HG03103 (cell line): ENCODE results near the gene HOXA5.

Source experiments
- ATAC-seq: cut with Tn5 transposase; IDR thresholded peaks from one replicate; pipeline ENCODE4 v1.9.1; 2021; ENCODE audit warnings: low read depth; ENCODE audit not compliant: unreplicated experiment

HOXA5 gene

DNA sequence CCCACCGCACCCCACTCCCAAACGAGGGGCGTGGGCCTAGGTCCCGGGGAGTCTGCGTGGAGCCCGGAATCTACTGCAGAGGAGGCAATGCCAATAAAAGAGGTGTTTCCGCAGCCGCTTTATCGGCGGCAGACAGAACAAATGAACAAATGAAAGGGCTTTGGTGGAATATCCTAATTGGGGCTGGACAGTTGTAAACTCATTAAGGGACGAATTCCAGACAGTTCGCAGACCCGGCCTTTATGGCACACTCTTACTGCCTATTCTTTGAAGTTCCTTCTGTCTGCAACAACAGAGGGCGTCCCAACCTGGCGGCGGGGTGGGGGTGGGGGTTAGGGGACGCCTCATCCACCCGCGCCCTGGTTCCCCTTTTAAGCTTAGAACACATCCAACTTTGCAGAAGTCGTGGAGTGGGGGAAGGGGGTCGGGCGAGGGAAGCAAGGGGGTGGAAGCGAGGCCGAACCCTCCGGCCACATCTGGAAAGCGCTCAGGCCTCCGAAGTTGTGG is 17.8 kb upstream of the HOXA5 start:
- ATAC-seq = no peak

DNA sequence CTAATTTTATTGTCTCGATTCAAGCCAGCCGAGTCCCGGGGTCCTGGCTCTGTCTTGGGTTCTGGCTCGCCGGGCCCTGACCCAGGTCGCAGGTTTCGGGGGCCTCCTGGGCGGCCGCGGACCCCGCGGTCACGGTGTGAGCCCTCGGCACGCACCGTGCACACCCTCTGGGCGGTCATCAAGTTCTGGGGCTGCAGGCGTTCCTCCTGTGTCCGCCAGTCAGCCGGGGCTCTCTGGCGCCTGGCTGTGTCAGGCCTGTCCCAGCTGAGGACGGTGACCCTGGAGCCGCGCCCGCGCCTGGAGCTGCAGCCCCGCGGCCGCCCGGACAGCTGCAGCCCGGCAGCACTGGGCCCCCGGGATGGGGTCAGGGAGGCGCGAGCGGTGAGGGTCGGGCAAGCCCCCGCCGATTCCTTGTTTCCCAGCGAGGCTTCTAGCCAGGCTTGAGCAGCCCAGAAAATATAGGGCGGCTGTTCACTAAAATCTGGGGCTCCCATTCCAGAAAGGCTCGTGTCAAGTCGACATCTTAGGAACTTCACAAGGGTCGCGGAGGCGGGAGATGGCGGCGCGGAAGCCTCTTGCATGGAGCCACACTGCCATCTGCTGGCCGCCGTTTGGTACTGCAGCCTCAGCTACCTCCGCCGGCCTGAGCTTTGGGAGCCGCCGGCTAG is 17.2 kb upstream of the HOXA5 start:
- no peak for ATAC-seq

DNA sequence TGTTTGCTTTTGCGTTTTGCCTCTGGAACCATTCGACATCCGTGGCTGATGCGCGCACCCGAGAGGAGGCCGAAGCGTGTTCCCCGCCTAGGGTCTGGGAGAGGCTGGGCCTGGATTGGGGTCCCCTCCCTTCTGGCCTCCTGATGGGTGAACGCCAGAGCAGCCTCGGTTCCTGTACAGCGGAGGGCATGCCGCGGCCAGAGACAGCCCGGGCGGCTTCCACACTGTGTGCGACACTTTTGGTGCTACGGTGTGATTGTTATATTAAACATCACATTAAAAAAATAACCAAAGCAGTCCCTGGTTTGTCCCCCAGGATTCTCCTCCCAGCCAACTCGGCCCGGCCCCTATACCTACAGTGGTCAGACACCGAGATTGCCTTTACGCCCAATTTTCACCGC is 16.7 kb upstream of the HOXA5 start:
- ATAC-seq = no peak

DNA sequence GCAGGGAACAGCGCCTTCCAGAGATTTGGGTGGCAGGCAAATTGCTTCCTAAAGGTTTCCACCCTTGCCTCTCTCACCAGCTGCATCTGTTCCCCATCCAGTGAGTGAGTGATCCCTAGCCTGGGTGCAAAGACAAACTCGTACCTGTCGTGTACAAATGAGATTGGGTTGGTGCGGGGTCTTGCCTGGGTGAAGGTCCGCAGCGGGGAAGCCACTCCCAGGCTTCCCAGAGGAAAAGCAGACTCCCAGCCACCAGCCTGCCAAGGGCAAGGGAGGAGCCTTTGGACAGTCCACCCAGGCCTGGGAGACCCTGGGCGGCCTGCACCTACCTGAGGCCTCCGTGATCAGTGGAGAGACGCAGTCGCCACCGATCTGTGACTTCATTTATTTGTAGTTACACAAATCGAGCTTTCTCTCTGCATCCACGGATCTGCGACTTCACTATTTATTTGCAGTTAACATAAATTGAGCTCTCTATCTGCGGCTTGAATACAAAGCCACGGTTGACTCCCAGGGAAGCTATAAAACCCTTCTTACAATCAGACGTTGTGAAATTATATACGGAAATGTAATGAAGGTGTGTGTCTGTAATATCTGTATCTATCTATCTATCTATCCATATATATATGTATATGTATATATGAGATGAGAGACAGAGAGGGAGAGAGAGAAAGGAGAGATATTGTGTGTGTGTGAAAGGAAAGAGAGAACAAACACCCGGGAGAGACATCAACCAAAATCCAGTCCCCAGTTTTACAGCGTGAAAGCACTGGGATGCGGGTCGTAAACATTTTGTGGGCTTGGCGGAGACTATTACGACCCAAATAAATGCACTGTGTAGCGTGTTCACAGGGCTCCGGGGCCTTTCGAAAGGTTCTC is 16.0 kb upstream of the HOXA5 start:
- no peak for ATAC-seq

DNA sequence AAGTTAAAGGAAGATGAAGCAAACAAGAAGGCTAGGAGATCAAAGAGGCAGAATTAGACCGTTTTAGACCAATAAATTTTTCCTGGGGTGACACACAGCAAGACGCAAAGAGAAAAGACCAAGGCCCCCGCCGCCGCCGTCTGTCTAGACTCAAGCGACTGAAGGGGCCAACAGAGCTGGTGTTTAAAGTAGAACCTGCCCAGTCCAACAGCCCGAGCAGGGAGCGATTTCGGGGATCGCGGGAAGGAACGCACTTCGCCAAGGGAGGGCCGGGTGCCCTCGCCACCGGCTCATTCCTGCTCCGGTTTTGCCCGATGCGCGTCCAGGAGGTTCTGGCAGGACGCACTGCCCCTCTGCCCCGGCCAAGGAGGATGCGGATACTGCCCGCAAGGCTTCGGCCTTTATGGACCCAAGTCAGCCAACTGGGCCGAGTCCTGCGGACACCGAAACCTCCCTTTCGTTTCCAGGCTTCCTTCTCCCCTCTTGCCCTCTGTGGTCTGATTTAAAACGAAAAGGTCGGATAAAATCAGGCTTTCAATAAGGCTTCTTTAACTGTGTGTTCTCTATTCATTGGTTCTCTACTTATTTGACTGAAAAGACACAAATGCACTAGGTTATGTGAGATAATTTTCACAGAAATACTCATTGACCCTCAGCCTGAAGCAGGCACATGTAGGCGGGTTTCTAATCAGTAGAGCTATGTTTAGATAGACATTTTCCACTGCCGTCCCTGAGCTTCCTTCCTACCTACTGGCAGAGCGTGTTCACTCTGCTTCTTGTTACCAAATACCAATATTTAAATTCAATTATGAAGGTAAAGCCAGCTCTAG is 15.2 kb upstream of the HOXA5 start:
- ATAC-seq = no peak

DNA sequence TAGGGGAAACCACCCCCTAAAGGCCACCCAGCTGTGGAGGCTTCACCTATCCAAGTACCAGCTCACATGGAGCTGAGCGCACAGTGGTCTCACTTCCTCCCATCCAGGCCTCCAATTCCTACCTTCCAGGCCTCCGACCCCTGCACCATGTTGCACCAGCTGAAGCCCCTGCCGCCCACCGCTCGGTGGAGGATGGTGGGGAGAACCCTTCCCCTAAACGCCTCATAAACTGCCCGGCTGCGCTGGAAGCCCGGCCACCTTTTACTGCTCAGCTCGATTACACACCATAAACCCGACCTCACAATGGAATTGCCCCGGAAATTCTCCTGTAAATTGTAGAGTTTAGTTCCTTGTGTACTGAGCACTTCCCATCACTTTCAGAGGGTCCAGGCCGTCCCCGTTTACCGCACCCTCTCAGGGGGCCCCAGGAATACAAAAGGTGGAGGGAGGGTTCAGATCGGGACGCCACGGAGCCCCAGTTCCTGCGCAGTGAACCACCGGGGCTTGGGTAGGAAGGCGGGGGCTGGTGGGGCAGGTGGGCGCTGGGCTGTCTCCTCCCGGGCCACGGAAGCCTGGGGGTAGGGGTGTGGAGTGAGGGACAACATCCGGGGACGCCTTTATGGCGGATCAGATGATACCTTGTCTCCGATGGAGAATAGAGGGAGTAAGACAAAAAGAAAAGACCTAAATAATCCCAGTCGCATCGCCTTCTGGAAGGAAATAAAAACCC is 14.4 kb upstream of the HOXA5 start:
- ATAC-seq = no peak

DNA sequence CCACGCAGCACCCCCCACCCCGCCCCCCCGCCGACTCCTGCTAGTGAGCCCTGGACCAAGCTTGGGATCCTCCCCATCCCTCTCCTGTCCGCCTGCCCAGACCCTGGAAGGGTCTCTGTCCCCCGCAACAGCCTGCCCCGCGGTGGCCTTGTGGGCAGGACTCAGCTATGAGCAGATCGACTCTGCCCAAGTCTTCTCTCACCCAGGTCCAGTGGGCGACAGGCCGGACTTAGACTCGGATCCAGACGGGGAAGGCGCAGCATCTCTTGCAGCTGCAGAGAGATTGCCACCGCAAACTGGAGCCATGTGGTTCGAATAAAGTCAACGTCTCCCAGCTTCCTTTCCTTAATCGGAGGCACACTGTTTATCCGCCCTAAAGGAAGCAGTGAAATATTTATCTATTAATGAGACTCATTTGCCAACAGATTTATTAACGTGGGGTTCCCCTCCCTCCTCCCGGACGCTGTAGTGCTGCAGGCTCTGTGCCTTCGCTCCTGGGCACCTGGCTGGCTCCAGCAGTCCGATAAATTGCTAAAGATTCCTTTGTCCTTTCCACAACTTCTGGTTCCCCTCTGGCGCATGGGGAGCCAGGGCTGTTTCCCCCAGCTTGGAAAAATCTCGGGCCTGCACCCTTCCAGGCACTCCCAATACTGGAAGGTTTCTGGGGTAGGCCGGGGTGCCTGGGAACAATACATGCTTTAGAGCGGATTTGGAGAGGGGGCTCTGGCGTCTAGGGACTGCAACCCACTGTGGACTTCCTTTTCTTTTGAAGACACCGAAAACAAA is 13.6 kb upstream of the HOXA5 start:
- no peak for ATAC-seq

DNA sequence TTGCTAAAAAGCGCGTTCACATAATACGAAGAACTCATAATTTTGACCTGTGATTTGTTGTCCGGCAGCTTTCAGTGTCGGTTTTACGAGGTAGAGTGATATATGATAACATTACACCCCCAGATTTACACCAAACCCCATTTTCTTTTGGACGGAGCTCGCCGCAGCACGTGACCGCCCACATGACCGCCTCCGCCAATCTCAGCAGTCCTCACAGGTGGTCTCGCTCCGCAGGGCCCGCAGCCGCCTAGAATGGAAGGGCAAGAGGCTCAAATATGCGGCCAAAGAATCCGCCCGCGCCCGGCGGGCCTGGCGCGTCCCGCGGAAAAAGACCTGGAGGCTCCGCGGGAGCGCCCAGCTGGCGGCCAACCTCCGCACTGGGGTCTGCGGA is 13.0 kb upstream of the HOXA5 start, which contains the start of gene HOXA7:
HOXA7 (minus strand) TSS at position 168 of the 391 bp plus-strand sequence; CDS start at position 38, 130 bp downstream.
- no peak for ATAC-seq

DNA sequence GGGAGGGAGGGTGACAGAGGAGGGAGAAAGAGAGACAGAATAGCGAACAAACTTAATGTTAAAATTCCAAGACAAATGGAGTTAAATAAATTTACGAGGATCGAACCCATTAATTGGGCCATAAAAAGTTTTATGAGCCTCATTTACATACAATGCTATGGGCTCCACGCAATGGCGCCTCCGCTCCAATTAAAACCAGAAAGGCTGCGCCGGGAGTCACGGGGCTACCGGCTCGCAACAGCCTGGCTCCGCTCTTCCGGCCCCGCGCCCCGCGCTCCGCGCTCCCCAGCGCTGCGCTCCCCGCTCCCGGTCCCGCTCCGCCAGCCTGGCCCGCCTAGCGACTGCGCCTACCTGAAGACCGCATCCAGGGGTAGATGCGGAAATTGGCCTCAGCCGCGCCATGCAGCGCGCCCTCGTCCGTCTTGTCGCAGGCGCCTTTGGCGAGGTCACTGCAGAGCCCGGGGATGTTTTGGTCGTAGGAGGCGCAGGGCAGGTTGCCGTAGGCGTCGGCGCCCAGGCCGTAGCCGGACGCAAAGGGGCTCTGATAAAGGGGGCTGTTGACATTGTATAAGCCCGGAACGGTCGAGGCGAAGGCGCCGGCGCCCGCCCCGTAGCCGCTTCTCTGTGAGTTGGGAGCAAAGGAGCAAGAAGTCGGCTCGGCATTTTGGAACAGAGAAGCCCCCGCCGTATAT is 12.5 kb upstream of the HOXA5 start:
- no peak for ATAC-seq

DNA sequence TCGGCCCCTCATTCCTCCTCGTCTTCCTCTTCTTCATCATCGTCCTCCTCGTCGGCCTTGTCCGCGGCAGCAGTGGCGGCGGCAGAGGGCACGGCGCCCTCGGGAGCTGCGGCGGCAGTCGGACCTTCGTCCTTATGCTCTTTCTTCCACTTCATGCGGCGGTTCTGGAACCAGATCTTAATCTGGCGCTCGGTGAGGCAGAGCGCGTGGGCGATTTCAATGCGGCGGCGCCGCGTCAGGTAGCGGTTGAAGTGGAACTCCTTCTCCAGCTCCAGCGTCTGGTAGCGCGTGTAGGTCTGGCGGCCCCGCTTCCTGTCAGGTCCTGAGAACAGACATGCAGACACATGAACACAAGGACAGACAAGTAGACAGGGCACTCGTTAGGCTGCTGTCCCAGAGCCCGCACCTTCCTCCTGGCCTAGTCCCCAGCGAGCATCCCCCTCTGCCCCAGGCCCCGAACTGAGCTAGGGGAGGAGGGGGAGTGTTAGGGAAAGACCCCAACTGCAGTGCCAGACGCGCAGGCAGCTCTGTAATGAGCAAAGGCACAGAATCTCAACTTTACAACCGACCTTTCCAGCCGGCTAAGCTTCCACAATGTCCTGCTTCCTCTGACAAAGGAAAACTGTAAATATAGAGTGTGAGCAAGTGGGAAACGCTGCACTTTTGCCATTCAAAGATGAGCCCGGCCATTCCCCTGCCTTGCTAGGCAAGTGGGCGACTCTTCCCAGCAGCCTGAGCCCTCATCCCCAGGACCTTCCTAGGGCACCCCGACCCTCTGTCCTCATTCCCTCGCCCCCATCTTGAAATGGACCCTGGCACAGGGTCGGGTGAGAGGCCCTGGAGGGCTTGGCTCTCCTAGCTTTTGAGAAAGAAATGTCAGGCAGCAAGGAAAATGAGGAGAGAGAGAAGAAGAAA is 11.7 kb upstream of the HOXA5 start:
- ATAC-seq = no peak

DNA sequence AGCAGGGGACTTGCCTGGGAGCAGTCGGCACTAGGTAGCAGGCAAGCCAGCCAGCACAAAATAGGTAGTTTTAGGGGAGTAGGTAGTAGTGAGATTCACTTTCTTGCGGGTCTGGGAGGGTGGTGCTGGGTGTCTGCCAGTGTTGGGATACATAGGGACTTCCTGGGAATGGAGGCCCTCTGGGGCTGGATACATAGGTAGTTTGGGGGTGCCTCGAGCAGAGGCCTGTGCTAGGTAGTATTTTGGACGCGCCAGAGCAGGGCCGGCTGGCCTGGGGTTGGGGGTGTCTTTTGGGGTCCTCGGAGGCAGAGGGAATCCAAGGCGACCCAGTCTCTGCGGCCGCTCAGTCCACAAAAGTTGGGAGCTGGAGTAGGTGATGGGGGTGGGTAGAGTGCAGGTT is 10.9 kb upstream of the HOXA5 start:
- no peak for ATAC-seq

DNA sequence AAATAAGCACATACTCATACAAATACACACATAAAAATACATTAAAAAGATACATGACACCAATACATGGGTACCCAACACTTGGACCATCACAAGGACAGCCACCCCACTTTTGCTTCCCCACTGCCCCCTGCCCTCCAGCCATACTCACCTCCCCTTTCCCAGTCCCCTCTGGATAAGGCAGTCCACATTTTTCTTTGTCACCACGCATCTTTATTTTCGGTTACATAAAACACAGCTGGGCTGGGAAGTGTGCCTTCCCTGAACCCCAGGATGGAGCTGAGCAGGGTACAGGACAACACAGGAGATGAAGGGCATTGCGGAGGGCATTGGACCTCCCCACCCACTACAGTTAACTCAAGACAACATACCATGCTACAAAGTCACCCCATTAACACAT is 10.0 kb upstream of the HOXA5 start:
- ATAC-seq = no peak

DNA sequence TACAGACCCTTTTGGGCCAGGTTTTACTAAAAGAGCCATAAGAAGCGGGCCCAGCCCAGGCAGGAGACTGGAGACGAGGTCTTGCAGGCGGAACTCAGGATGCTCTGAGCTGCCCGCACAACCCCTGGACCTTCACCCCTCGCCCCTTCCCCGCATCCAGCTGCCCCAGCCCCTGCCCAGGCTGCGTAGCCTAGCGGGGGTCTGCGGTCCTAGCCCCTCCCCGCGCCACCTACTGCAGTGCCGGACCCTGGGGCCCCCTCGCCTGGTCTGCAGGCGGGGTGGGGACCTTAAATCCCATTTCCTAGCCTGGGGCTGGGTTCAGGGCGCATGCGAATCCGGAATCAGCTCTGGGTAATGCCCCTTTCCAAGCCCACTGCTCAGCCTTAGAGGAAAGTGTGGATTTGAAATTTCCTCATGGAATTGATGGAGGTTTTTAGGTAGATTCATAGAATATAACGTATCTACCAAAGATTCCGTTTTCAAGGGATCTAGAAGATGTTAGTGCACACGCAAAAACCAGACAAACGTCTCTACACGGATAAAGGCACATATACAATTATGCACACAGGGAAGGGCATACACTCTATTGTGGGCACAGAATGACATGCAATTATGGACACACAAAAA is 9.4 kb upstream of the HOXA5 start:
- no peak for ATAC-seq

DNA sequence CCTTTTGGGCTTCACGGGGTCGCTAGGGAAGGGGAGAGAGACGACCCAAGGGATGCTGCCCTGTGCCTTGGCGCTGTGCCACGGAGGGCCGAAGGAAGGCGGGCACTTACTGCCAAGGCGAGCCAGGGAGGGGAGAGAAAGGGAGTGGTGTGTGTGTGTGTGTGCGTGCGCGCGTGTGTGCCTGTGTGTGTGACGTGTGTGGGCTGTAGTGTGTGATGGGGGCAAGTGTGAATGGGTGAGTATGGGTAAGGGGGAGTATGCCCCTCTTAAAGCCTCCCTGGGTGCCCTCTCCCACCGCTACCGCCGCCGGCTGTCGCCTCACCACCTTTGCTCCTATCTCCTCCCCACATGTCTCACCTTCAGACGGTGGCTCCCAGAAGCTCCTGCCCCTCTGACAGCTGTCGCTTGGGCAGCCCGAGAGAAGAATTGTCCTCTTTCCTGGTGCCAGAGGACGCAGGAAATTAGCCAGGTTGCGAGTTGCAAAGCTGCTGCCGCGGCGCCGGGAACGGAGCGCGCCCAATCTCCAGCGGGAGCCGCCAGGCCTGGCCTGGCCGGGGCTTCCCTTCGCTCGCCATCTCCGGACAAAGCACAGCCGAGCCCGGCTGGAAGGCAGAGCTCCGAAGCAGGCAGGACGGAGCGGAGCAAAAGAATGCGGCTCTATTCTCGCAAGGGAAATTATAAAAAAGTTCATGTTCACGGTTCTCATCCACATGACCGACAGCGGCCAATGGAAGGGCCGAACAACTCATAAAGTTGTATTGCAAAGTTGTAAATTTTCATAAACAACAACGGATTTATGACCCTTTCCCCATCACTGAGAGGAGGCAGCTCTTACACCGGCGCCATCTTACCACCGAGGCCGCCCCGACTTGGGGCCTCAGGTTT is 8.7 kb upstream of the HOXA5 start, which contains the start of gene HOXA3:
HOXA3 (minus strand) TSS at position 653 of the 885 bp plus-strand sequence. CDS start 41,943 bp downstream, outside the sequence.
- ATAC-seq = no peak

DNA sequence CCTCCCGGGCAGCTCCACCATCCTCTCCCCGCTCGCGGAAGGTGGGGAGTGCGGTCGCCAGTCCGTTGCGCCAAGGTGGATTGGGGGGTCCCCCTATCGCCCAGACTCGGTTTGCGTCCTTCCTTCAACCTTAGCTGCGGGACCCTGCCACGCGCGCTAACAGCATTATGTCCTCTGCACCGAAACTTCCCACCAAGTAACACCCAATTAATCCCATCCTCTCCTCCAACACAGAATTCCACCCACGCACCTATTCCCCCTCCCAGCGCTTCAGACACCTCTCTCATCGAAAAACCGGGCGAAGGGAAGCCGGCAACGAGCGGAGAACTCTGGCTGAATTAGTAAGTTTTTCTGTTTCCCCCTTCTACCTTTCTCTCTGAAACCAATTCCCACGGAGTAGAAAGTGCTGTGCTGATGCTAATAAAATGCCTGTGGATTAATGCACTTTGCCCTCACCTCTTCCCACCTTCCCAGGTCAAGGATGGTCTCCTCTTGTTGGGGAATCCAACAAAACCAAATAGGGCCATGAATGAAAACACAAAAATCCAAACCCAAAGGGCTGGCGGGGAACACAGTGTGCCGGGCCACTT is 8.0 kb upstream of the HOXA5 start:
- ATAC-seq = no peak
